ENCODE measurements around the gene CERKL. TPM values are rescaled to one million over a fixed set of nuclear protein-coding genes. Genes with fewer than 3 reads are reported as not detected.

The CERKL gene
- polyA plus RNA-seq, 1 experiment = 0.06 TPM

- Histone ChIP-seq H3K27me3 (ENCODE audit: control insufficient read depth, insufficient read depth, low read length) (peaks cover 3% of the 10 kb centered on the region), H3K36me3 (ENCODE audit: control insufficient read depth, insufficient read depth, low read length) (no peaks in the 10 kb centered on the region), H3K4me3 (ENCODE audit: low read depth, low read length) (no peak overlapping the region)
- no peak for TF ChIP-seq CTCF (IDR thresholded peaks at IDR 0.05; ENCODE audit: insufficient read depth, low read depth, low read length)
- no peak for DNase-seq (ENCODE audit: low read depth)
- POLR2A ChIA-PET = no interaction called here
- CTCF ChIA-PET = interaction anchor here (0.9 kb wide), 1 partner anchor 10 kb away, joined by 3 read pairs; no protein-coding TSS in a partner anchor
These were observed 10.3 kb upstream of the CERKL start for GRCh38 chr2:181667234-181667633.

GRCh38 chr2:181662287-181662686 is 5.4 kb upstream of the CERKL start:
- peaks cover 13% of the 10 kb centered on the region for H3K27me3 ChIP-seq (ENCODE audit: control insufficient read depth, insufficient read depth, low read length)
- no peak overlapping the region for H3K4me3 ChIP-seq (ENCODE audit: low read depth, low read length)
- TF ChIP-seq CTCF (IDR thresholded peaks at IDR 0.05; ENCODE audit: insufficient read depth, low read depth, low read length) = no peak
- ChIA-PET POLR2A (no interaction called here), CTCF (no interaction called here)
- no peak for DNase-seq (ENCODE audit: low read depth)
- H3K36me3 ChIP-seq (ENCODE audit: control insufficient read depth, insufficient read depth, low read length) = no peaks in the 10 kb centered on the region

- POLR2A ChIA-PET = no interaction called here
- Histone ChIP-seq H3K27me3 (ENCODE audit: control insufficient read depth, insufficient read depth, low read length) (peaks cover 14% of the 10 kb centered on the region), H3K36me3 (ENCODE audit: control insufficient read depth, insufficient read depth, low read length) (no peaks in the 10 kb centered on the region), H3K4me3 (ENCODE audit: low read depth, low read length) (no peak overlapping the region)
- CTCF ChIA-PET = no interaction called here
- TF ChIP-seq CTCF (IDR thresholded peaks at IDR 0.05; ENCODE audit: insufficient read depth, low read depth, low read length) = no peak
- no peak for DNase-seq (ENCODE audit: low read depth)
These were observed 3.3 kb upstream of the CERKL start for GRCh38 chr2:181660181-181660580.

GRCh38 chr2:181658444-181658843 is 1.5 kb upstream of the CERKL start:
- CTCF ChIA-PET = interaction anchor here (0.5 to 1.3 kb wide), 2 partner anchors 16 to 1556 kb away, joined by 3 to 6 read pairs; no protein-coding TSS in a partner anchor
- TF ChIP-seq CTCF (IDR thresholded peaks at IDR 0.05; ENCODE audit: insufficient read depth, low read depth, low read length) = no peak
- POLR2A ChIA-PET = no interaction called here
- Histone ChIP-seq H3K4me3 (ENCODE audit: low read depth, low read length) (no peak overlapping the region), H3K36me3 (ENCODE audit: control insufficient read depth, insufficient read depth, low read length) (no peaks in the 10 kb centered on the region), H3K27me3 (ENCODE audit: control insufficient read depth, insufficient read depth, low read length) (peaks cover 14% of the 10 kb centered on the region)
- DNase-seq (ENCODE audit: low read depth) = no peak

- no peak for DNase-seq (ENCODE audit: low read depth)
- H3K4me3 ChIP-seq (ENCODE audit: low read depth, low read length) = no peak overlapping the region
- H3K27me3 ChIP-seq (ENCODE audit: control insufficient read depth, insufficient read depth, low read length) = peaks cover 14% of the 10 kb centered on the region
- no peak for TF ChIP-seq CTCF (IDR thresholded peaks at IDR 0.05; ENCODE audit: insufficient read depth, low read depth, low read length)
- POLR2A ChIA-PET = no interaction called here
- H3K36me3 ChIP-seq (ENCODE audit: control insufficient read depth, insufficient read depth, low read length) = no peaks in the 10 kb centered on the region
- CTCF ChIA-PET = interaction anchor here (1.1 kb wide), 1 partner anchor 28 kb away, joined by 4 read pairs; no protein-coding TSS in a partner anchor
These were observed 474 bp upstream of the CERKL start for GRCh38 chr2:181657379-181657778.

Measured in BJ (cell line).